HEK293 (cell line): ENCODE data around the gene KANTR.

Experiments
- CTCF ChIA-PET: fragments of 350-600 bp; formaldehyde crosslinking; extraction: SDS; loops from one replicate; lab custom pipeline; 2021; ENCODE audit warnings: antibody characterized with exemption; lab: Yijun Ruan, JAX
- POLR2A ChIA-PET: fragments of 300-600 bp; formaldehyde crosslinking; extraction: SDS; loops from one replicate; lab custom pipeline; 2020; ENCODE audit warnings: antibody characterized with exemption, inconsistent platforms; lab: Yijun Ruan, JAX
- H3K27ac ChIP-seq: fragments of 200-500 bp; sonication (Bioruptor generic); 2 replicates; pipeline ENCODE4 v1.5.1; 2014; ENCODE audit warnings: low read depth, low read length, control low read depth, inconsistent platforms; ENCODE audit errors: extremely low read depth
- H3K36me3 ChIP-seq, 2 experiments: fragments of 200-500 bp in 1 of 2; sonication (Bioruptor generic) in 1 of 2; 1 replicate in 1 of 2; 2 replicates in 1 of 2; pipeline ENCODE4 v1.5.1; 2014 to 2017; ENCODE audit warnings: inconsistent platforms in 2 of 2, low read length in 2 of 2; ENCODE audit not compliant: control insufficient read depth in 2 of 2, insufficient read depth in 1 of 2
- H3K4me1 ChIP-seq: fragments of 200-500 bp; sonication (Bioruptor generic); 2 replicates; pipeline ENCODE4 v1.5.1; 2014; ENCODE audit warnings: mild to moderate bottlenecking, low read length, inconsistent platforms; ENCODE audit not compliant: control insufficient read depth, insufficient read depth
- H3K4me3 ChIP-seq: 2 replicates; pipeline ENCODE4 v1.5.1; 2011; ENCODE audit warnings: low read depth, mild to moderate bottlenecking, control low read depth, low read length, moderate library complexity
- H3K9me3 ChIP-seq: fragments of 200-500 bp; sonication (Bioruptor generic); 2 replicates; pipeline ENCODE4 v1.5.1; 2014; ENCODE audit warnings: low read depth, low read length, inconsistent platforms; ENCODE audit not compliant: control insufficient read depth, insufficient read depth
- BCL6B ChIP-seq: fragments of 450-650 bp; formaldehyde crosslinking; IDR thresholded peaks from 2 replicates; pipeline ENCODE4 v1.5.1; 2017; ENCODE audit warnings: missing biosample characterization, missing genetic modification characterization
- EGR2 ChIP-seq: fragments of 450-650 bp; formaldehyde crosslinking; IDR thresholded peaks from 2 replicates; pipeline ENCODE4 v1.5.1; 2016; ENCODE audit warnings: low read depth, missing biosample characterization, missing genetic modification characterization
- GFI1B ChIP-seq: fragments of 450-650 bp; formaldehyde crosslinking; IDR thresholded peaks from 2 replicates; pipeline ENCODE4 v1.5.1; 2016; ENCODE audit warnings: missing biosample characterization, missing genetic modification characterization
- GLIS1 ChIP-seq: fragments of 450-650 bp; formaldehyde crosslinking; IDR thresholded peaks from 2 replicates; pipeline ENCODE4 v1.5.1; 2016; ENCODE audit warnings: missing biosample characterization, missing genetic modification characterization
- GLIS2 ChIP-seq: fragments of 450-650 bp; formaldehyde crosslinking; IDR thresholded peaks from 2 replicates; pipeline ENCODE4 v1.5.1; 2016; ENCODE audit warnings: missing biosample characterization, missing genetic modification characterization
- IKZF3 ChIP-seq: fragments of 450-650 bp; IDR thresholded peaks from 2 replicates; pipeline ENCODE4 v1.5.0; 2018; ENCODE audit warnings: missing biosample characterization, mild to moderate bottlenecking, missing genetic modification characterization, moderate library complexity
- KLF1 ChIP-seq: fragments of 450-650 bp; formaldehyde crosslinking; IDR thresholded peaks from 2 replicates; pipeline ENCODE4 v1.5.1; 2016; ENCODE audit warnings: missing biosample characterization, missing genetic modification characterization
- KLF7 ChIP-seq: fragments of 450-650 bp; formaldehyde crosslinking; IDR thresholded peaks from 2 replicates; pipeline ENCODE4 v1.5.1; 2016; ENCODE audit warnings: missing biosample characterization, missing genetic modification characterization, borderline replicate concordance
- MYNN ChIP-seq: fragments of 450-650 bp; formaldehyde crosslinking; IDR thresholded peaks from 2 replicates; pipeline ENCODE4 v1.5.1; 2016; ENCODE audit warnings: missing biosample characterization, missing genetic modification characterization, borderline replicate concordance
- OVOL3 ChIP-seq: fragments of 450-650 bp; formaldehyde crosslinking; IDR thresholded peaks from 2 replicates; pipeline ENCODE4 v1.5.1; 2016; ENCODE audit warnings: missing biosample characterization, missing genetic modification characterization
- SP2 ChIP-seq: fragments of 450-650 bp; formaldehyde crosslinking; IDR thresholded peaks from 2 replicates; pipeline ENCODE4 v1.5.1; 2016; ENCODE audit warnings: missing biosample characterization, missing genetic modification characterization
- ZBTB21 ChIP-seq: fragments of 450-650 bp; formaldehyde crosslinking; IDR thresholded peaks from 2 replicates; pipeline ENCODE4 v1.5.1; 2017; ENCODE audit warnings: missing biosample characterization, missing genetic modification characterization
- ZBTB48 ChIP-seq: fragments of 450-650 bp; formaldehyde crosslinking; IDR thresholded peaks from 2 replicates; pipeline ENCODE4 v1.5.1; 2016; ENCODE audit warnings: missing biosample characterization, missing genetic modification characterization
- ZEB2 ChIP-seq: fragments of 450-650 bp; formaldehyde crosslinking; IDR thresholded peaks from 2 replicates; pipeline ENCODE4 v1.5.1; 2016; ENCODE audit warnings: missing biosample characterization, missing genetic modification characterization
- ZNF2 ChIP-seq: fragments of 450-650 bp; formaldehyde crosslinking; IDR thresholded peaks from 2 replicates; pipeline ENCODE4 v1.5.1; 2016; ENCODE audit warnings: missing biosample characterization, missing genetic modification characterization
- ZNF214 ChIP-seq: fragments of 450-650 bp; formaldehyde crosslinking; IDR thresholded peaks from 2 replicates; pipeline ENCODE4 v1.5.1; 2017; ENCODE audit warnings: missing biosample characterization, mild to moderate bottlenecking, missing genetic modification characterization, borderline replicate concordance
- ZNF223 ChIP-seq: fragments of 450-650 bp; formaldehyde crosslinking; IDR thresholded peaks from 2 replicates; pipeline ENCODE4 v1.5.1; 2016; ENCODE audit warnings: missing biosample characterization, missing genetic modification characterization
- ZNF239 ChIP-seq: fragments of 450-650 bp; formaldehyde crosslinking; IDR thresholded peaks from 2 replicates; pipeline ENCODE4 v1.5.1; 2016; ENCODE audit warnings: missing biosample characterization, missing genetic modification characterization
- ZNF335 ChIP-seq: fragments of 450-650 bp; formaldehyde crosslinking; conservative IDR thresholded peaks from 2 replicates; pipeline ENCODE4 v1.5.1; 2016; ENCODE audit warnings: missing biosample characterization, missing genetic modification characterization
- ZNF37A ChIP-seq: fragments of 450-650 bp; IDR thresholded peaks from 2 replicates; pipeline ENCODE4 v1.5.1; 2018; ENCODE audit warnings: missing biosample characterization, missing genetic modification characterization
- ZNF398 ChIP-seq: fragments of 450-650 bp; formaldehyde crosslinking; IDR thresholded peaks from 2 replicates; pipeline ENCODE4 v1.5.1; 2017; ENCODE audit warnings: missing biosample characterization, missing genetic modification characterization
- ZNF501 ChIP-seq: fragments of 450-650 bp; formaldehyde crosslinking; IDR thresholded peaks from 2 replicates; pipeline ENCODE4 v1.5.1; 2016; ENCODE audit warnings: missing biosample characterization, missing genetic modification characterization
- ZNF521 ChIP-seq: fragments of 450-650 bp; formaldehyde crosslinking; IDR thresholded peaks from 2 replicates; pipeline ENCODE4 v1.5.1; 2017; ENCODE audit warnings: missing biosample characterization, mild to moderate bottlenecking, missing genetic modification characterization
- ZNF561 ChIP-seq: fragments of 450-650 bp; IDR thresholded peaks from 2 replicates; pipeline ENCODE4 v1.5.1; 2018; ENCODE audit warnings: missing biosample characterization, missing genetic modification characterization, borderline replicate concordance
- ZNF623 ChIP-seq: fragments of 450-650 bp; formaldehyde crosslinking; IDR thresholded peaks from 2 replicates; pipeline ENCODE4 v1.5.1; 2016; ENCODE audit warnings: missing biosample characterization, missing genetic modification characterization
- ZNF629 ChIP-seq: fragments of 450-650 bp; formaldehyde crosslinking; IDR thresholded peaks from 2 replicates; pipeline ENCODE4 v1.5.1; 2017; ENCODE audit warnings: missing biosample characterization, missing genetic modification characterization
- ZNF670 ChIP-seq: fragments of 450-650 bp; formaldehyde crosslinking; IDR thresholded peaks from 2 replicates; pipeline ENCODE4 v1.5.1; 2016; ENCODE audit warnings: missing biosample characterization, missing genetic modification characterization, low read depth
- ZNF768 ChIP-seq: fragments of 450-650 bp; formaldehyde crosslinking; IDR thresholded peaks from 2 replicates; pipeline ENCODE4 v1.5.1; 2018; ENCODE audit warnings: missing biosample characterization, mild to moderate bottlenecking, missing genetic modification characterization
- ZNF792 ChIP-seq: fragments of 450-650 bp; formaldehyde crosslinking; IDR thresholded peaks from 2 replicates; pipeline ENCODE4 v1.5.1; 2016; ENCODE audit warnings: missing biosample characterization, missing genetic modification characterization
- ZSCAN30 ChIP-seq: fragments of 450-650 bp; IDR thresholded peaks from 2 replicates; pipeline ENCODE4 v1.5.1; 2018; ENCODE audit warnings: missing biosample characterization, mild to moderate bottlenecking, missing genetic modification characterization, moderate library complexity

KANTR gene

GRCh38 chrX:53125506-53125905 lies 31.6 kb downstream of the KANTR start:
- no peaks in the 10 kb centered on the region for H3K36me3 ChIP-seq
- POLR2A ChIA-PET = no interaction called here
- no peak for TF ChIP-seq KLF1 (tag by site-specific recombination)
- no peak for TF ChIP-seq ZNF623 (tag by site-specific recombination)
- TF ChIP-seq MYNN = no peak
- TF ChIP-seq ZNF335 (tag by site-specific recombination) = no peak
- TF ChIP-seq KLF7 (tag by site-specific recombination) = no peak
- no peak for TF ChIP-seq ZNF501 (tag by site-specific recombination)
- TF ChIP-seq ZNF670 (tag by site-specific recombination) = no peak
- no peak for TF ChIP-seq ZNF561
- no peak for TF ChIP-seq ZNF37A
- no peak for TF ChIP-seq GLIS2 (tag by site-specific recombination)
- TF ChIP-seq OVOL3 (tag by site-specific recombination) = no peak
- TF ChIP-seq ZNF239 (tag by site-specific recombination) = no peak
- no peak for TF ChIP-seq IKZF3 (tag by site-specific recombination)
- TF ChIP-seq ZNF768 (tag by site-specific recombination) = no peak
- no peak for TF ChIP-seq ZNF214 (tag by site-specific recombination)
- no peak for TF ChIP-seq ZNF629 (tag by site-specific recombination)
- no peak for TF ChIP-seq ZNF521
- no peak for TF ChIP-seq GLIS1 (tag by site-specific recombination)
- TF ChIP-seq ZBTB48 (tag by site-specific recombination) = no peak
- TF ChIP-seq BCL6B (tag by site-specific recombination) = no peak
- TF ChIP-seq, all 188 proteins: peak for 0
- H3K9me3 ChIP-seq = no peaks in the 10 kb centered on the region
- H3K4me3 ChIP-seq = no peak overlapping the region
- H3K27ac ChIP-seq = no peak overlapping the region
- H3K4me1 ChIP-seq = no peaks in the 10 kb centered on the region
- CTCF ChIA-PET = no interaction called here

GRCh38 chrX:53126377-53126776 lies 32.4 kb downstream of the KANTR start:
- ChIA-PET CTCF (no interaction called here), POLR2A (no interaction called here)
- Histone ChIP-seq H3K9me3 (no peaks in the 10 kb centered on the region), H3K4me1 (no peaks in the 10 kb centered on the region), H3K27ac (no peak overlapping the region), H3K36me3 (no peaks in the 10 kb centered on the region), H3K4me3 (no peak overlapping the region)
- TF ChIP-seq SP2 (tag by site-specific recombination) (no peak), ZEB2 (tag by site-specific recombination) (no peak), ZNF792 (no peak), EGR2 (tag by site-specific recombination) (no peak), GFI1B (tag by site-specific recombination) (no peak), ZNF2 (no peak), ZSCAN30 (tag by site-specific recombination) (no peak), ZNF623 (tag by site-specific recombination) (no peak), ZNF398 (no peak), ZNF223 (no peak), ZBTB21 (tag by site-specific recombination) (no peak)
